GM21717 (cell line): ENCODE measurements around the gene APP.
A peak's percentile ranks its signal among the peaks of the same experiment; 100 is the strongest.

ENCODE experiments used
- ATAC-seq: cut with Tn5 transposase; IDR thresholded peaks from one replicate; pipeline ENCODE4 v1.9.1; 2021; ENCODE audit warnings: mild to moderate bottlenecking, moderate library complexity; ENCODE audit not compliant: unreplicated experiment

Gene APP

GRCh38 chr21:26072666-26073615 lies 97.6 kb downstream of the APP start:
- no peak for ATAC-seq

GRCh38 chr21:26070822-26071425 lies 99.6 kb downstream of the APP start:
- peak; percentile 73 for ATAC-seq

DNA sequence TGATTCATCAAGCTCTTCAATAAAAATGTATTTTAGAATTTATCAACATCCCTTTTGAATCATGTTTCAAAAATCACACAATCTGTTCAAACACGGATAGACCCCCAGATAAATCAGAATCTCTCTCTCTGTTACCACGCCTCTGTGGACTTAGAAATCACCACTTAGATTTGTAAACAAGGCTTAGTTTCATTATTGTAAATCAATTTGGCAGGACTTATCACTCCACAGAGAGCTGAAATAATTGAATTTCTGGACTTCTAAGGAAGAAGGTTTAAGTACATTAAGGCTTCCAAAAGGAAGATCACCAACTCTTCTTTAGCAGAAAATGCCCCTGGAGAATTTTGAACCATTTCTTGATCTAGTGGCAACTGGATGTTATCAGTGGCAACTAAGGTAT lies 100.4 kb downstream of the APP start:
- no peak for ATAC-seq

- no peak for ATAC-seq
Observed at GRCh38 chr21:26068776-26069175, 101.8 kb downstream of the APP start.

DNA sequence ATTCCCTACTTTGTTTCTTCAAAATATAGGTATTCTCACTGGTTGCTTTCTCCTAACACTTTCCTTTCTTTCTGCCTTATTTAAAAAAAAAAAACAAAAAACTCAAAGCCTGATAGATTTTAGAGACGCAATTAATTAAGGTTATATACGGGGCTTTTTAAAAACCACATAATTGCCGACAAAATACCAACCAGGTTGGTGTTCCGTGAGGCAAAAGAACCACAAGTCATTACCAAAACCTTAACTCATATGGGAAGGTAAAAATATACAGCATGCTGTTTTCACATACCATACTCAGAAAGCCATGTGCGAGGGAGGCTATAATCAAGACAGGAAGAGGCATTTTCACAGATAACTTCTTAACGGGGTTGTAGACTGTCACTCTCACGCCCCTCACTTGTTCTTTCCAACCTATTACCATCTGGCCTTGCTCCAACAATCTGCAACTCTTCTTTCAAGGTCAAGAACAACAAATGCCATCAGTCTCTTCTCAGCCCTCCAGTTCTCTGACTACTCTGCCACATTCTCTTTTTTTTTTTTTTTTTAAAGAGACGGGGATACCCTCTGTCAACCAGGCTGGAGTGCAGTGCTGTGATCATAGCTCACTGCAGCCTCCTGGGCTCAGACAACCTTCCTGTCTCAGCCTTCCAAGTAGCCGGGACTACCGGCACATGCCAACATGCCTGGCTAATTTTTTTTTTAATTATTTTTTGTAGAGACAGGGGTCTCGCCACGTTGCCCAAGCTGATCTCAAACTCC lies 102.6 kb downstream of the APP start:
- no peak for ATAC-seq

GRCh38 chr21:26064506-26064905 lies 106.1 kb downstream of the APP start:
- no peak for ATAC-seq

DNA sequence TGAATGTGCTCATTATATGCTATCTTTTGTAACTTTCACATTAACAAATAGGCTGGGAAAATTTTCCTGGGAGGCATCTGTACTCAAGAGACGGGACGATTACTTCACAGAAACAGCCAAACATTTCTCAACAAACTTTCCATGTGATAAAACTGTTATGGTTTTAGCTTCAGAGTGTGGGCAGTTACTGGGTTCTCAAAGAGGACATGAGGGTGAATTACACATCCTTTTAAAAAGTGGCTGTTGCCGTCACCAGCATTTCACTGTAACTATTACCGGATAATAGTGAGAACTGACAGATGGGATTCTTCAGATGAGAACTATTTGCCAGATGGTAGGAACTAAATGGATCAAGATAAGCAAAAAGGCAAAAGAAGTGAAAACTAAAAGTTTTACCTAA lies 109.1 kb downstream of the APP start:
- ATAC-seq, result no peak

DNA sequence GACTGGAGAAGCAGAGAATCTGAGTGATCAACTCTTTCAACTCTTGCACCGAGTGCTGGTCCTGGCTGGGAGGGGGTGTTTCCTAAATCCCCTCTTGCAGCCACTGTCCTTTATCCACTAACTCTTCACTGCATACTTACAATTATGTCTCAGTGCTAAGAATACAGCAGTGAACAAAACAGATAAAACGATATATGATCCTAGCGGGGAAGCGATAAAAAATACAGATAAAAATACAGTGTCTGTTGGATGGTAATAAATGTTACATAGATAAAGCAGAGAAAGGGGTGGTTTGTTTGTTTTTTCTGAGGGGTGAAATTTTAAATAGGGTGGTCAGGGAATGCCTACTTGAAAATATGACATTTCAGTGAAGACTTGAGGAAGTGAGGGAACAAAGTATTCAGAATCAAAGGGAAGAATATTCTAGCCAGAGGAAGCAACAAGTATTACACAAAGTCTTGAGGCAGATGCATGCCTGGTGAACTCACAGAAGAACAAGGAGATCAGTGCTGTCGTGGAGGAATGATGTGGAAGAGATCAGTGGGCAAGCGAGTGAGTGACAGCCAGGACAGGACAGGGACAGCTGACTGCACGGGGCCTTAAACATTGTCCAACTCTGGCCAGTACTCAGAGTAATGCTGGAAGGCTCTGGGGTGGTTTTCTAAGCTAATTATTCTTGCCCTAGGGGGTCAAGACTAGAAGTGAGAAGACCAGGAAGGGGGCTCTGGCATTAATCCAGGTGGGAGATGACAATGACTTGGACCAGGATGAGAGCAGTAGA lies 110.0 kb downstream of the APP start:
- no peak for ATAC-seq

GRCh38 chr21:26057477-26058170 lies 112.9 kb downstream of the APP start:
- no peak for ATAC-seq

DNA sequence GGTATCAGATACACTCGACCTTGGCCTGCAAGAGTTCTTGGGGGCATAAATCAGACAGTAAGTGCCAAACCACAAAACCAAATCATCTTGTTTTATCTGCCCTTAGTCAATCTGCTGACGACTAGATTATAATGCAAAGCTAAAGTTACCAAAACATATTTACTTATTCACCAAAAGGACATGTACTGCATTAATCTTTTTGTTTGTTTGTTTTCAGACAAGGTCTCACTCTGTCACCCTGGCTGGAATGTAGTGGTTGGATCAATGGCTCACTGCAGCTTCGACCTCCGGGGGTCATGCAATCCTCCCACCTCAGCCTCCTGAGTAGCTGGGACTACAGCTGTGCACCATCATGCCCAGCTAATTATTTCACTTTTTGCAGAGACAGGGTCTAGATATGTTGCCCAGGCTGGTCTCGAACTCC lies 114.7 kb downstream of the APP start:
- no peak for ATAC-seq

DNA sequence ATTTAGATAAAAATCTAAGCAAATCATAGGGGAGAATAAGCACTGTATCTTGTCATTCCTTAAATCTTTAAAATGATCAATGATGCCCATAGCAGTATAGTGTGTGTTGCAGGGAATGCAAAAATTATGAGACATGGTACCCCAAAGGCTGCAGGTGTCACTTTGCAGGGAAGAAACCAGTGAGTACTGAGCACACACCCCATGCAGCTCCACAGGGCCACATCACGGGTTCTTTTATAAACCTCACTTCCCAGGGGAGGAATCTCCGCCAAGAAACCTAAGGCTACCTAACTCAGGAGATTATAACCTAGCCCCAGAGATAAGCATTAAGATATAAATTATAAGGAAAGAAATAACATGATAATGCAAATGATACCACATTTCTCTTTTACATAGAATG lies 115.6 kb downstream of the APP start:
- ATAC-seq, result no peak

DNA sequence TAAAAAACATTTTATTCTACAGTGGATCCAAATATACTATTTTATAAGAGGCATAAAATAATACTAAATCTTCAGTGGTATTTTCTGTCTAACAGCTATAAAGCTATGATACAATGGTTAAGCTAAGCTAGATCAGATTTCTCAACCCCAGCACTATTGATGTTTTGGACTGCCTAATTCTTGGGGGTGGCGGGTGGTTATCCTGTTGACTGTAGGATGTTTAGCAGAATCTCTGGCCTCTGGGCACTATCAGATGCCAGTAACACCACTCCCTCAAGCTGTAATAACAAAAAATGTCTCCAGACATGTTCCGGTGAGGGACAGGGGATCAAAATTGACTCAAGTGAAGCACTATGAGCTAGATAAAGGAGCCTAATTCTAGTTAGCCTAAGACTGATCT lies 118.5 kb downstream of the APP start:
- no peak for ATAC-seq

DNA sequence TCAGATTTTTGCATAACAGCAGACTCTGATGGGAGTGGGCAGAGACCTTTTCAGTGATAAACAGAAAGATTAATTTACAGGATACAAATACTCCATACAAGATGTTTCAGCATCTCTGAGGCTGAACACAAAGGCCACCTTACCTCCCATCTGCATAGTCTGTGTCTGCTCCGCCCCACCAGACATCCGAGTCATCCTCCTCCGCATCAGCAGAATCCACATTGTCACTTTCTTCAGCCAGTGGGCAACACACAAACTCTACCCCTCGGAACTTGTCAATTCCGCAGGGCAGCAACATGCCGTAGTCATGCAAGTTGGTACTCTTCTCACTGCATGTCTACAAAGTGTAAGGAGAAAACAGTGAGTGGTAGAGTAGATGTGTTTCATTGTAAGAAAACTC lies 119.7 kb downstream of the APP start:
- ATAC-seq, result no peak

DNA sequence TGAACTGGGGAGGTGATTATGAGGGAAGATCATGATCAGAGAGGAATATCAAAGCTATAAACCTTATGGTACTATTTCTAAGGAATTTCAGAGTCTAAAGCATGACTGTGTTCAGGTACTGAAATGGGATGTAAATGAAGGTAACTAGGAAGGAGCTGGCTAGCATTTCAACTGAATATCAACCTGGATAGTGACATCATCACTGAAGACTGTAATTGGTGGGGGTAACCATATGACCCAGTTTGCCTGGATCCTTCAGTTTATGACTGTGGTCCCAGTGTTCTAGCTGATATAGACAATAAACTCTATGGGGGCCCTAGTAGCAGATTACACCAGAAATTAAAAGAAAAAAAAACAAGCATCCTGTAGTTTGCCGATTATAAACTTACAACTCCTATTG lies 120.8 kb downstream of the APP start:
- ATAC-seq, result no peak

DNA sequence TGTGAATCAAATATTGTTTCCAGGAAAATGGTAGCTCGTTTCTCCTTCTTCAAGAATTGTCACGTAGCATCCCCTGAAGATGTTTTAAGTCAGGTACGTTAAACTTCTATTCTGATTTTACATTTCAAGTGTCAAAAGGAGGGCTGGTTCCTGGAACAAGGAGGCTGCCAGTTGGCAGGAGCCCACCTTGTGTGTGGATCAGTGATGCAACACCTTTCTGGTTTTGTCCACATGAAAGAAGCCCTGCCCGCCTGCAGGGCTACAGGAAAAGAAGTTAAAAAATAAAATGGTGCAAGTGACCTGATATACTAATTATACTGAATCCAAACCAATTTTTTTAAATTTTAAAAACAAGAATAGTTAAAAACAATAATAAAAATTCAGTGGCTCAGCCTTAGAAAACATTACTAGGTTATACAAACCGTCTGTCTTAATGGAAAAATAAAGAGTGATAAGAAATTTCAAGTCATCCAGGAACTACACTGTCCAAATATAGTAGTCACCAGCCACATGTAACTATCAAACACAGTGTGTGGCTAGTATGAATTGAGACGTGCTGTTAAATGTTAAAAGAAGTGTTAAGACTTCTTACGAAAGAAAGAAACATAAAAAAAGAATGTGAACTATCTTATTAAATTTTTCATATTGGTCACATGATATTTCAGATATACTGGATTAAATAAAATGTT lies 123.1 kb downstream of the APP start:
- ATAC-seq, result no peak

DNA sequence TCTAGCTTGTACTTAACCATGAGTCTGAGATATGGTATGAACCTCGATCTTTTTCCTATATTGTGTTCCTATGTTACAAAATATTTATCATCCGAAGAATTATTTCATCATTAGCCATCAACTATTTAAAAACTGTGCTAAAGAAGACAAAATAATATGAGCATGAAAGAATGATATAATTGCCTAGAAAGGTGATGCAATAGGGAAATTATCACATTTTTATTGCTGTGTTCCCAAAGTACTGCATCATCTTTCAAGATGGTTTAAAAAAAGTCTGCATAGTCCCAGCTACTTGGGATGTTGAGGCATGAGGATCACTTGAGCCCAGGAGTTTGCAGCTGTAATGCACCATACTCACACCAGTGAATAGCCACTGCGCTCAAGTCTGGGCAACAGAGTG lies 126.7 kb downstream of the APP start:
- ATAC-seq, result no peak

- no peak for ATAC-seq
Observed at GRCh38 chr21:26042181-26042876, 128.2 kb downstream of the APP start.

GRCh38 chr21:26041431-26042180 lies 129.0 kb downstream of the APP start:
- no peak for ATAC-seq
